Endothelial cell (in vitro differentiated cells): ENCODE data around the gene TPD52L1. TPM values are rescaled to one million over a fixed set of nuclear protein-coding genes. Genes with fewer than 3 reads are reported as not detected.

Experiments
- DNase-seq: peaks from one replicate; pipeline ENCODE4 v3.0.0; 2021; ENCODE audit warnings: low spot score
- H3K27ac Mint-ChIP-seq: one replicate; pipeline ENCODE4 v1.8.0; 2021; ENCODE audit warnings: mixed read lengths, inconsistent platforms; ENCODE audit not compliant: unreplicated experiment
- H3K27me3 Mint-ChIP-seq: one replicate; pipeline ENCODE4 v1.8.0; 2021; ENCODE audit warnings: mild to moderate bottlenecking, moderate library complexity, mixed read lengths, inconsistent platforms; ENCODE audit not compliant: unreplicated experiment
- H3K36me3 Mint-ChIP-seq: one replicate; pipeline ENCODE4 v1.8.0; 2021; ENCODE audit warnings: mild to moderate bottlenecking, low read depth, mixed read lengths, inconsistent platforms; ENCODE audit not compliant: unreplicated experiment
- H3K4me1 Mint-ChIP-seq: one replicate; pipeline ENCODE4 v1.8.0; 2021; ENCODE audit warnings: mild to moderate bottlenecking, mixed read lengths, inconsistent platforms; ENCODE audit not compliant: unreplicated experiment
- H3K4me3 Mint-ChIP-seq: one replicate; pipeline ENCODE4 v1.8.0; 2021; ENCODE audit warnings: mild to moderate bottlenecking, mixed read lengths, inconsistent platforms; ENCODE audit not compliant: unreplicated experiment
- H3K9me3 Mint-ChIP-seq: one replicate; pipeline ENCODE4 v1.8.0; 2021; ENCODE audit warnings: mixed read lengths, inconsistent platforms; ENCODE audit not compliant: unreplicated experiment
- CTCF ChIP-seq: fragments of 200-600 bp; sonication (generic); IDR thresholded peaks from one replicate; pipeline ENCODE4 v1.5.0; 2021; ENCODE audit warnings: antibody characterized with exemption; ENCODE audit not compliant: unreplicated experiment
- total RNA-seq: library from RNA; stranded (reverse); fragmentation: NEBNext Ultra II Directional; extraction: Animal tissue kit (Norgen Biotek cat#: 25700); gene quantifications from one replicate; pipeline ENCODE4 v1.2.1, GENCODE V29; 2021; ENCODE audit not compliant: unreplicated experiment

The TPD52L1 gene
- total RNA-seq, 1 donor from 2014 or later: 118 TPM

GRCh38 chr6:125271486-125272159 lies 118.0 kb downstream of the TPD52L1 start:
- no peak for DNase-seq
- Mint-ChIP-seq H3K36me3 (no peaks in the 10 kb centered on the region), H3K4me3 (no peak overlapping the region), H3K27ac (no peak overlapping the region), H3K4me1 (peaks cover 6% of the 10 kb centered on the region), H3K27me3 (peaks cover 2% of the 10 kb centered on the region), H3K9me3 (no peaks in the 10 kb centered on the region)
- no peak for TF ChIP-seq CTCF

DNA sequence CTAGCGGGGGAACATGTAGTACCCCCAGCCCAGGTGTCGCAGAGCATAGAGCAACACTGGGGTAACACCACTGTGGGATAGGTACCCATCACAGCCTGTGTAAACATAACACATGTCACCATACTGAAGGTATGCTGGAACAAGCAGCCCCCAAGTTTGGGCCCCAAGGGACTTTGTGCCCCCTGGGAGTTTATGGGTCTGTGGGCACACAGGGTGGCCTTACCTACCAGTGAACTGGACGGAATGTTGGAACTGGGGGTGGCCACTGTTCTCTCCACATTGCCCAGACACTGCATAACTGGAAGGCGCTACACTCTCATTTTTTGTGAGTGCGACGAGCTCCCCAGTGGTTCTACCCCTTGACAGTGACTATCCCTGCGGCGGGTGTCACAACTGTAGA lies 119.7 kb downstream of the TPD52L1 start:
- no peak overlapping the region for H3K4me3 Mint-ChIP-seq
- no peak overlapping the region for H3K27ac Mint-ChIP-seq
- no peaks in the 10 kb centered on the region for H3K9me3 Mint-ChIP-seq
- TF ChIP-seq CTCF: no peak
- H3K27me3 Mint-ChIP-seq: peaks cover 5% of the 10 kb centered on the region
- H3K4me1 Mint-ChIP-seq: peaks cover 6% of the 10 kb centered on the region
- no peaks in the 10 kb centered on the region for H3K36me3 Mint-ChIP-seq
- DNase-seq: no peak

DNA sequence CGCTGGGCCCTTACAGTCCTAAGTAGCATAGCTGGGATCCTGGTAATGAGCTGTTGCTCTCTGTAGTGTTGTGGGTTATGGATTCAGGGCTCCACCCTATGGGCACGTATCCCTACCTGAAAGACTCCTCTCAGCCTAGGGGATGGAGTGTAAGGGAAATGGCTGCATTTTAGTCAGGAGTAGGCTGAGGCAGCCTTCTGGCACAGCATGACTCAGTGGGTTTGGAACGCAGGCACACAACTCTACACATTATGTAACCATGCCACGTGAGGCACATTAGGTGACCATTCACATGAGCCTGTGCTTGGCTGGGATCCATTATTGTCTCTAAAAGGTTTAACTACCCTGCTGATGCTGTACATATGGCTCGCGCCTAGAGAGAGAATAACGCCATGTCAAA lies 120.4 kb downstream of the TPD52L1 start:
- no peak for DNase-seq
- Mint-ChIP-seq H3K27me3 (peaks cover 2% of the 10 kb centered on the region), H3K27ac (no peak overlapping the region), H3K4me3 (no peak overlapping the region), H3K36me3 (no peaks in the 10 kb centered on the region), H3K4me1 (peaks cover 6% of the 10 kb centered on the region), H3K9me3 (no peaks in the 10 kb centered on the region)
- TF ChIP-seq CTCF: no peak

- peaks cover 4% of the 10 kb centered on the region for H3K36me3 Mint-ChIP-seq
- TF ChIP-seq CTCF: no peak
- H3K4me1 Mint-ChIP-seq: peaks cover 6% of the 10 kb centered on the region
- H3K4me3 Mint-ChIP-seq: no peak overlapping the region
- H3K9me3 Mint-ChIP-seq: no peaks in the 10 kb centered on the region
- H3K27me3 Mint-ChIP-seq: peaks cover 2% of the 10 kb centered on the region
- no peak overlapping the region for H3K27ac Mint-ChIP-seq
- DNase-seq: no peak
These were observed 121.4 kb downstream of the TPD52L1 start for GRCh38 chr6:125274935-125275334.

- no peak for DNase-seq
- peaks cover 8% of the 10 kb centered on the region for H3K36me3 Mint-ChIP-seq
- H3K9me3 Mint-ChIP-seq: no peaks in the 10 kb centered on the region
- H3K27ac Mint-ChIP-seq: no peak overlapping the region
- no peak overlapping the region for H3K4me3 Mint-ChIP-seq
- H3K4me1 Mint-ChIP-seq: peaks cover 6% of the 10 kb centered on the region
- no peak for TF ChIP-seq CTCF
- H3K27me3 Mint-ChIP-seq: peaks cover 2% of the 10 kb centered on the region
These were observed 122.2 kb downstream of the TPD52L1 start for GRCh38 chr6:125275779-125276178.
